IPS-18a (cell line): ENCODE results near the gene NUP50.

Experiments used
- H3K27ac ChIP-seq: one replicate; pipeline ENCODE4 v1.5.1; 2013; ENCODE audit warnings: low read length
- H3K27me3 ChIP-seq: one replicate; pipeline ENCODE4 v1.6.1; 2013; ENCODE audit warnings: mild to moderate bottlenecking, low read length; ENCODE audit not compliant: control insufficient read depth, insufficient read depth
- H3K36me3 ChIP-seq: one replicate; pipeline ENCODE4 v1.6.1; 2013; ENCODE audit warnings: low read depth, low read length; ENCODE audit not compliant: control insufficient read depth
- H3K4me1 ChIP-seq: one replicate; pipeline ENCODE4 v1.6.1; 2013; ENCODE audit warnings: low read depth, low read length; ENCODE audit not compliant: control insufficient read depth
- H3K4me3 ChIP-seq: one replicate; pipeline ENCODE4 v1.5.1; 2013; ENCODE audit warnings: low read length
- H3K9ac ChIP-seq: one replicate; pipeline ENCODE4 v1.6.1; 2013; ENCODE audit warnings: mild to moderate bottlenecking, low read length, moderate library complexity
- H3K9me3 ChIP-seq: one replicate; pipeline ENCODE4 v1.6.1; 2013; ENCODE audit warnings: low read depth, low read length; ENCODE audit not compliant: control insufficient read depth

The NUP50 gene

DNA sequence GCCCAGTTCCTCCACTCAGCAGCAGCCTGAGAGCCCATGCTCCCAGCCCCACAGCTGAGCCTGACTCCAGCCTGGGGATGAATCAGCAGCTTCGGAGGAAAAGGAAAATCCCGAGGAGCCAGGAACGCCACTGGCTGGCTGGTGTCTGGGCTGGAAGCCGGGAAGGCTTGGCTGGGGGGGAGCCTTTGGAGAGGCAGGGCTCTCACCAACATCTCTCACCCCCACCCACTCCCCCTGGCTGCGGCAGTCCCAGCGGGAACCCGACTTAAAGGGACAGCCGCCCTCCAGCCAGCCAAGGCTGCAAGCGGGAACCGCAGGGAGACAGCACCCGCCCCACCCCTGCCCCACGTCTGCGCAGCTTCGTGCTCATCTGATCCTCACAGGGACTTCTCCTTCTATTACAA is 48.6 kb downstream of the NUP50 start:
- Histone ChIP-seq H3K27ac (no peak overlapping the region), H3K4me3 (no peak overlapping the region), H3K9ac (no peak overlapping the region), H3K9me3 (no peaks in the 10 kb centered on the region), H3K4me1 (peaks cover 10% of the 10 kb centered on the region), H3K27me3 (no peaks in the 10 kb centered on the region), H3K36me3 (no peaks in the 10 kb centered on the region)

DNA sequence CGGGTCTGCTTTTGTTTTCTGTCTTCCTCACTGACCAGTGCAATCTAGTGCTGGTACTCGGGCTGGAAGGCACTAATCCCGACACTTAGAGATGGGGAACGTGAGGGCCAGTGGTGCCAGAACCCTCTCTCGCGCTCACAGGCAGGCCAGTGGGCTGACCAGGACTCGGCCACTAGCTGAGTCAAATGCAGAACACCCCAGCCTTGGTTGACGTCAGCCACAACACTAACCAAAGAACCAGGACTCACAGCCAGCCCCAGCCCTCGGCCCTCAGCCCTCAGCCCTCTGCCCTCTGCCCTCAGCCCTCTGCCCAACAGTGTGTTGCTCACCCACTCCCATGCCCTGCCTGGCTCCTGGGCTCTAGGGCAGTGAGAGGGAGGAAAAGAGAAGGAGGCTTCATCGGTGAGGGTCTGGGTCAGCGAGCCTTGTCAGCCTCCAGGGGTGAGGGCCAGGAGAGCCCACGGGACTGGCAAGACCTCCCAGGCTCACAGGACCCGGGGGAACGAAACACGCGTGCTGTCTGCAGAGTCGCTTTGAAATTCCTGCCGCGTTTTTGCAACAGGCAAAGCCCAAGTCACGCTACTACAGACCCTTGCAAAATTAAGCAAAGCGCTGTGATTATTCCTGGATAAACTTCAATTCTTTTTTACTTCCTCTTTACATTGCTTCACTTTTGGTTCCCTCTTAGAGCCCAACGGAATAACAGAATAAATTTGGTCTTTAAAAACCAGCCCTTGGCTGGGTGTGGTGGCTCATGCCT is 49.4 kb downstream of the NUP50 start:
- peaks cover 10% of the 10 kb centered on the region for H3K4me1 ChIP-seq
- H3K27me3 ChIP-seq, result no peaks in the 10 kb centered on the region
- H3K9ac ChIP-seq, result no peak overlapping the region
- H3K9me3 ChIP-seq, result no peaks in the 10 kb centered on the region
- no peaks in the 10 kb centered on the region for H3K36me3 ChIP-seq
- no peak overlapping the region for H3K27ac ChIP-seq
- no peak overlapping the region for H3K4me3 ChIP-seq

DNA sequence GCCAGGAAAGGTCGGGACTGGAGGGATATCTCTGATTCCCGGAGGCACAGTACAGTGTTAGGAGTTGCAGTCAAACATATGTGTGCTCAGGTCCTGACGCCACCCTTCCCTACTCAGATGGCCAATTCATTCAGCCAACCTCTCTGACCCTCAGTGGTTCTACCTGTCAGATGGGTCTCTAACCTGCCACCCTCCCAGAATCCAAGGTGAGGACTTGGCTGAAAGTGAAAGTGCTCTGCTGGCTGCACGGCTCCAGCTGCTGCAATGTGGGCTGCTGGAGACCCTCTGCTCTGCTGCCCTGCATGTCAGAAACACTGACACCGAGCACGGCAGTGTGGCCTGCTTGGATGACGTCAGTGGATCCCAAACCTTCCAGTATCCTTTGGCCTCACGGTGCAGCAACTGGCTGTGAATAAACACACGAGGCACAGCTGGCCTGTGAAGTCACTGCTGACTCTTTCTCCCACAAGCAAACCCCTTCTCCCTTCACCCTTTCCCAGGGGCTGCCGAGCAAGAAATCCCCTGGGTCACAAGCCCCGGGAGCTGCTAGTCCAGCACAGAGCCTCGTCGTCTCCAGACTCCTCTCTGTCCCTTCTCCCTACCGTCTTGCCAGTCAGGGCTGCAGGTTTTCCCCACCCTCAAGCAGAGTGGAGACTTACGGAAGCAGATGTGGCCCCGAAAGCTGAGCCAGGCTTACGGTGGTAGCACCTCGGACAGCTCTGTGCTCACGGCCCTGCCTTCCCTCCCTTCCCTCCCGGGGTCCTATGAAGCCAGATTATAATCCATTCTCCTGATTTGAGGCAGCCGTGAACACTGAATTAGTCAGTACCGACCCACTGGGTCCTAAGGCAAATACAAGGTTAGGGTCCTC is 52.6 kb downstream of the NUP50 start:
- Histone ChIP-seq H3K27ac (no peak overlapping the region), H3K4me3 (no peak overlapping the region)

DNA sequence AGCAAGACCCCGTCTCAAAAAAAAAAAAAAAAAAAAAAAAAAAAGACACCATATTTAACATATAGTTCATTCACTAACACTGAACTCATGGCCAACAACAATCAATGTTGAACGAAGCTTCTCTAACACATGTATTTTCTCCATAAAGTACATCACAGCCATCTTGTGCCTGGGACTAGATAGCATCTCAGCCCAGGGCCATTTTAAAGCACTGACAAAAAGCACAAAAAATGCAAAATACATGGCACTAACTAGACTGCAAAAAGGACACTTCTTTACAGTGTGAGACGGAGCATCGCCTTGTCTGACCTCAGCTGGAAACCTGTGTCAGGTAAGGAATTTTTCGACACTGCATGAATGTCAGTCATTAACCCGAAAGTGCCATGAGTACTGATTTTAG is 53.6 kb downstream of the NUP50 start:
- no peaks in the 10 kb centered on the region for H3K27me3 ChIP-seq
- peaks cover 15% of the 10 kb centered on the region for H3K4me1 ChIP-seq
- no peaks in the 10 kb centered on the region for H3K36me3 ChIP-seq
- no peak overlapping the region for H3K4me3 ChIP-seq
- no peaks in the 10 kb centered on the region for H3K9me3 ChIP-seq
- H3K9ac ChIP-seq, result no peak overlapping the region
- H3K27ac ChIP-seq, result no peak overlapping the region

More for the DNA sequence above, 52.6 kb downstream of the NUP50 start:
- H3K9ac ChIP-seq, result no peak overlapping the region
- H3K4me1 ChIP-seq, result peaks cover 19% of the 10 kb centered on the region
- no peaks in the 10 kb centered on the region for H3K36me3 ChIP-seq
- no peaks in the 10 kb centered on the region for H3K9me3 ChIP-seq
- H3K27me3 ChIP-seq, result no peaks in the 10 kb centered on the region

DNA sequence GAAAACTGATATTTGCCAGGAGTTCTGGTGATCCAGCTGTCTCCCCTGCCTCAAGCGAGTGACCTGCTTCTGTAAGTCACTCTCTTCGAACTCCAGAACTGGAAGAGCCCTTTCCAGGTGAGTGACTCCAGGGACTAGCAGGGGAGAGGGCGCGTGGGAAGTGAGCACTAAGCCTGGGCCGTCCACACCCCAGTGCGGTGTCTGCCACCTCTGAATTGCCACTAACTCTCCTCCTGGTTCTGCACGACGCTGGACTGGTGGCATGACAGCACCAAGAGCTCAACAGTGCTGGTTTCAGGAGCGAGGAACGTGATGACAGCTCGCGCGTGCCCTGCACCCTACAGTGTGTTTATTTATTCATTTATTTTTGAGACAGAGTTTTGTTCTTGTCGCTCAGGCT is 54.1 kb downstream of the NUP50 start:
- Histone ChIP-seq H3K9ac (no peak overlapping the region), H3K4me3 (no peak overlapping the region), H3K36me3 (no peaks in the 10 kb centered on the region), H3K27me3 (no peaks in the 10 kb centered on the region), H3K27ac (no peak overlapping the region), H3K4me1 (peaks cover 12% of the 10 kb centered on the region), H3K9me3 (no peaks in the 10 kb centered on the region)

DNA sequence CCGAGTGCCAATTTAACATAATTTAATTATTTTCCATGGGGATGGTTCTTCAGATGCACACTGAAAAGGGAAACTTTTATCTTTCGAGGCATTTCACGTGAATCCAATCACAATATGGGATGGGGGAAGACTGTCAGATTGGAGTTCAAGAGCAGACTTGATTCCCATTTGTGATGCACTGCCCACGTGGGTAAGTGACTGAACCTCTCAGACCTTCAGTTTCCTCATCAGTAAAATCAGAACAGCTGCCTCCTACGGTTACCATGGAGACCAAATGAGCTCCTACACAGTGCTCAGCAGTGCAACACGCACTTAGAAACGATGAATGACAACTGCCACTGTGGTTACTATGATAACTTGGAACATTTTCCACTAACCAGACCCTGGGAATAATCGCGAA is 55.3 kb downstream of the NUP50 start:
- Histone ChIP-seq H3K27ac (no peak overlapping the region), H3K36me3 (no peaks in the 10 kb centered on the region), H3K4me1 (peaks cover 9% of the 10 kb centered on the region), H3K4me3 (no peak overlapping the region), H3K27me3 (no peaks in the 10 kb centered on the region), H3K9ac (no peak overlapping the region), H3K9me3 (no peaks in the 10 kb centered on the region)

DNA sequence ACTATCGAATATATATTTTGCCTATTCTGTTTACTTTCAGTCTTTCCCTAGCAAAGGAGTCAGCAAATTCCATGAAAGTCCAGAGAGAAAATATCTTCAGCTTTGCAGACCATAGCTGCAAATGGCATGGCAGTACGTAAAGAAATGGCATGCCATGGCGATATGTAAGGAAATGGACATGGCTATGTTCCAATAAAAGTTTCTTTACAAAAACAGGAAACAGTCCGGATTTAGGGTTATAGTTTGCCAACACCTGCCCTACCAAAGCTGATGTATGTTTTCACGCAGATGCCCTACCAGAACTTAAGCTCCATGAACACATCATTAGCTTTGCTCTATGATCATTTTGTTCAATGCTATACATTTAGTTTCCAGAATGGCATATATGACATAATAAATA is 57.5 kb downstream of the NUP50 start:
- Histone ChIP-seq H3K4me3 (no peak overlapping the region), H3K9ac (no peak overlapping the region), H3K27me3 (no peaks in the 10 kb centered on the region), H3K27ac (no peak overlapping the region), H3K9me3 (no peaks in the 10 kb centered on the region), H3K4me1 (peaks cover 14% of the 10 kb centered on the region), H3K36me3 (no peaks in the 10 kb centered on the region)

DNA sequence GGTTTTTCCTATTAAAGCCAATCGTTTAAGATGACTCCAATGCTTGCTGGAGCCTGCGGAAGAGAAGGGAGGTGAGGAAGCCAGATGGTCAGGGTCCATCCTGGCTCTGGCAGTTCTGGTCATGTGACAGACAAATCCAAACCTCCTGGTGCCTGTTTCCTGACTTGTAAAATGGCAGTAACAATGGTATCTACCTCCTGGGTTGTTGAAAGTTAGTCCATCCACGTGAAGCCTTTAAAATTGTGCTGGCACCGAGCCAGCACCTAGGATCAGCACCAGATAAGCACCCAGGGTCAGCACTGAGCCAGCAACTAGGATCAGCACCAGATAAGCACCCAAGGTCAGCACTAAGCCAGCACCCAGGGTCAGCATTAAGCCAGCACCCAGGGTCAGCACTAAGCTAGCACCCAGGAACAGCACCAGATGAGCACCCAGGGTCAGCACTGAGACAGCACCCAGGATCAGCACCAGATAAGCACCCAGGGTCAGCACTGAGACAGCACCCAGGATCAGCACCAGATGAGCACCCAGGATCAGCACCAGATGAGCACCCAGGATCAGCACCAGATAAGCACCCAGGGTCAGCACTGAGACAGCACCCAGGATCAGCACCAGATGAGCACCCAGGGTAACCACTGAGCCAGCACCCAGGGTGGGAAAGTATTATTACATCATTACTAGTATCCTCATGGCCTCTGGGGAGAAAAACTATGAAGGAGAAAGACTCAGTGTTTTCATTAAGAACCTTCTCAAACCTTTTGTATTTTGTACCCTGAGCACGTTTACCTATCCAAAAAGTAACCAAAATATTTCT is 59.8 kb downstream of the NUP50 start:
- Histone ChIP-seq H3K4me1 (peaks cover 21% of the 10 kb centered on the region), H3K36me3 (no peaks in the 10 kb centered on the region), H3K27me3 (no peaks in the 10 kb centered on the region), H3K9me3 (no peaks in the 10 kb centered on the region), H3K9ac (no peak overlapping the region), H3K4me3 (no peak overlapping the region), H3K27ac (no peak overlapping the region)

DNA sequence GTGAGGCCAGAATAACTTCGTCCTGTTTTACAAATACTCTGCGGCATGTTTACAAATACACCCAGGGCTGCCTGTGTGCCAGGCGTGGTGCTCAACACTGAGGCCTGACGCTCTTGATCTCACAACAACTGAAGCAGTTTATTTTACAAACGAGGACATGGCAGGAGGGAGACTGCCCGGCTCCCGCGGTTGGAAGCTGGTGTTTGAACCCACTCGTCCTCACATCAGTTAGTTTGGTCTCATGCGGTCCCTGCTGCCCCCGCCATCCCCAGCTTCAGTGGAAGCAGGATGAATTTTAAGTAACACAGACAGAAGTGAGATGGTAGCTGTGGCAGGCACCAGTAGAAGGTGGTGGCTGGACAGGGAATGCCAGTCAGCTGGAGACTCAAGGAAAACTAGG is 60.6 kb downstream of the NUP50 start:
- H3K27ac ChIP-seq, result no peak overlapping the region
- no peak overlapping the region for H3K4me3 ChIP-seq
- H3K9me3 ChIP-seq, result no peaks in the 10 kb centered on the region
- no peaks in the 10 kb centered on the region for H3K36me3 ChIP-seq
- H3K27me3 ChIP-seq, result no peaks in the 10 kb centered on the region
- peaks cover 13% of the 10 kb centered on the region for H3K4me1 ChIP-seq
- H3K9ac ChIP-seq, result no peak overlapping the region

DNA sequence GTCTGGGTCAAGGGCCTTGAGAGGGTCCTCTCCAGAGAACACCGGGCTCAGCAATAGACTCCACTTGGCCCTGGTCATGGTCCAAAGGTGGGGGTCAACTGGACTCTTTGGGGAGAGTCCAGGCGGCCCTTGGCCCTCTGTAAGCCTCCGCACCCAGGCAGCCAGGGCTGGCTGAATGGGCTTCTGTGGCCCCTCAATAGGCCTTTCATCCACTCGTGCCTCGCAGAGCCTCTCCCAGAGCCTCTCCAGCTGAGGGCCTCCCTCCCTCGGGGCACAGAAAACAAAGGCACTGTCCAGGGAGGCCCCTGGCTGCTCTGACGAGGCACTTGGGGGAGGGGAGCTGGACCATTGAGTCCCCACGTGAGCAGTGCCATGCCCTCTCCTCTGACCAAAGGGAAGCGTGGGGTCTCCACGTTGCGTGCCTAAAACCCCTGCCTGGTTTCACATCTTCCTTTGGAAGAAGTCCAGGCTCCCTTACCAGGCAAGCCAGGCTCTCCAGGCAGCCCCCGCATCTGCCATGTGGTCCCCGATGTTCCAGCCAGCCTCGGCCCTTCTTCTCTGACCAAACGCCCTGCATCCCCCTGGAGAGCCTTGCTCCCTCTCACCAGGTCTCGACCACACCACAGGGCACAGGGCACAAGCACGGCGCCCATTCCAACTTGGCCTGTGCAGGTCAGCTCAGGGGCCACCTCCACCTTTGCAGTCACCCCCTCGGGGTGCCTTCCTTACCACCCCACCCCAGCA is 61.4 kb downstream of the NUP50 start:
- no peaks in the 10 kb centered on the region for H3K9me3 ChIP-seq
- no peaks in the 10 kb centered on the region for H3K27me3 ChIP-seq
- H3K4me1 ChIP-seq, result peaks cover 13% of the 10 kb centered on the region
- H3K36me3 ChIP-seq, result no peaks in the 10 kb centered on the region
- no peak overlapping the region for H3K9ac ChIP-seq
- no peak overlapping the region for H3K4me3 ChIP-seq
- no peak overlapping the region for H3K27ac ChIP-seq
